B cell (primary cell): ENCODE results near the gene UBAC2. TPM values are rescaled to one million over a fixed set of nuclear protein-coding genes. Genes with fewer than 3 reads are reported as not detected.

Experiments
- ATAC-seq: fragments of 200-7000 bp; cut with Tn5 transposase; one replicate; pipeline ENCODE4 v1.10.0; 2021; ENCODE audit warnings: low read depth, mild to moderate bottlenecking, moderate number of reproducible peaks, moderate library complexity
- CTCF ChIA-PET: fragments of 350-600 bp; sonication (Branson Sonifier 250); formaldehyde crosslinking; loops from one replicate; lab custom pipeline; 2021; ENCODE audit warnings: antibody characterized with exemption, inconsistent platforms; lab: Charles Lee
- POLR2A ChIA-PET: fragments of 350-600 bp; sonication (Branson Sonifier 250); formaldehyde crosslinking; loops from one replicate; lab custom pipeline; 2021; ENCODE audit warnings: antibody characterized with exemption; lab: Charles Lee
- DNase-seq: peaks from one replicate; pipeline ENCODE4 v3.0.0; 2013
- H2AFZ ChIP-seq: 2 replicates; pipeline ENCODE4 v1.6.1; 2012; ENCODE audit warnings: mild to moderate bottlenecking, low read depth, low read length; ENCODE audit not compliant: insufficient read depth, poor library complexity, severe bottlenecking
- H3K27ac ChIP-seq, 2 donors: 1 replicate in 1 of 2; 2 replicates in 1 of 2; pipeline ENCODE4 v1.5.1; 2012 to 2013; ENCODE audit warnings: low read length in 2 of 2, mild to moderate bottlenecking in 2 of 2, moderate library complexity in 1 of 2
- H3K27me3 ChIP-seq, 4 experiments: fragments of 200-600 bp in 1 of 4; sonication (generic) in 1 of 4; replicated peaks in 1 of 4; 1 replicate in 2 of 4; 2 replicates in 2 of 4; pipeline versions ENCODE4 v1.6.1 to v1.7.0; 2013 to 2016; ENCODE audit warnings: low read length in 3 of 4, mild to moderate bottlenecking in 2 of 4, mixed read lengths in 1 of 4, moderate library complexity in 1 of 4; ENCODE audit not compliant: insufficient read depth in 4 of 4, control insufficient read depth in 3 of 4; ENCODE audit errors: control extremely low read depth in 1 of 4
- H3K36me3 ChIP-seq, 2 experiments: replicated peaks in 1 of 2; 1 replicate in 1 of 2; 2 replicates in 1 of 2; pipeline versions ENCODE4 v1.6.1 to v1.7.1; 2013; ENCODE audit warnings: low read length in 1 of 2; ENCODE audit not compliant: insufficient read depth in 2 of 2, control insufficient read depth in 1 of 2; ENCODE audit errors: control extremely low read depth in 1 of 2, extremely low read depth in 1 of 2
- H3K4me1 ChIP-seq, 2 donors: fragments of 200-600 bp in 1 of 2; sonication (generic) in 1 of 2; 1 replicate in 1 of 2; 2 replicates in 1 of 2; pipeline versions ENCODE4 v1.5.1 to v1.6.1; 2013 to 2017; ENCODE audit warnings: low read length in 2 of 2; ENCODE audit not compliant: control insufficient read depth in 2 of 2, insufficient read depth in 2 of 2
- H3K4me2 ChIP-seq: replicated peaks from 2 replicates; pipeline ENCODE3; 2012; ENCODE audit warnings: mild to moderate bottlenecking, low read depth, low read length; ENCODE audit not compliant: poor library complexity, severe bottlenecking
- H3K4me3 ChIP-seq, 5 experiments: fragments of 200-600 bp in 1 of 5; sonication (generic) in 1 of 5; 1 replicate in 3 of 5; 2 replicates in 2 of 5; pipeline versions ENCODE4 v1.5.1 to v1.7.0; 2011 to 2016; ENCODE audit warnings: low read length in 4 of 5, mild to moderate bottlenecking in 4 of 5, low read depth in 2 of 5, control low read depth in 1 of 5, moderate library complexity in 1 of 5; ENCODE audit not compliant: insufficient read depth in 1 of 5; ENCODE audit errors: control extremely low read depth in 1 of 5, extremely low read depth in 1 of 5
- H3K79me2 ChIP-seq: fragments of 200-600 bp; sonication (generic); one replicate; pipeline ENCODE4 v1.6.0; 2016; ENCODE audit warnings: low read length; ENCODE audit not compliant: control insufficient read depth, insufficient read depth
- H3K9ac ChIP-seq: fragments of 200-600 bp; sonication (generic); 2 replicates; pipeline ENCODE4 v1.6.1; 2017; ENCODE audit warnings: mild to moderate bottlenecking, low read length, moderate library complexity
- H3K9me3 ChIP-seq, 3 donors: one replicate each; pipeline versions ENCODE4 v1.6.1 to v1.7.1; 2013; ENCODE audit warnings: low read length in 2 of 3; ENCODE audit not compliant: control insufficient read depth in 2 of 3, insufficient read depth in 1 of 3; ENCODE audit errors: control extremely low read depth in 1 of 3
- H4K20me1 ChIP-seq: 2 replicates; pipeline ENCODE4 v1.6.0; 2012; ENCODE audit warnings: mild to moderate bottlenecking, low read length; ENCODE audit not compliant: insufficient read depth, control insufficient read depth, poor library complexity, severe bottlenecking
- H3K27ac Mint-ChIP-seq: one replicate; pipeline ENCODE4 v1.8.0; 2021; ENCODE audit warnings: mixed read lengths
- H3K27me3 Mint-ChIP-seq: one replicate; pipeline ENCODE4 v1.8.0; 2021; ENCODE audit warnings: mixed read lengths
- H3K4me1 Mint-ChIP-seq: one replicate; pipeline ENCODE4 v1.8.0; 2021; ENCODE audit warnings: mixed read lengths
- H3K4me3 Mint-ChIP-seq: one replicate; pipeline ENCODE4 v1.8.0; 2021; ENCODE audit warnings: mixed read lengths
- H3K9me3 Mint-ChIP-seq: one replicate; pipeline ENCODE4 v1.8.0; 2022; ENCODE audit warnings: mixed read lengths; ENCODE audit not compliant: insufficient read depth
- CTCF ChIP-seq: fragments of 200-600 bp; IDR thresholded peaks from one replicate; pipeline ENCODE4 v1.8.0; 2022; ENCODE audit warnings: antibody characterized with exemption, mild to moderate bottlenecking
- EZH2 ChIP-seq: IDR thresholded peaks from 2 replicates; pipeline ENCODE4 v1.6.1; 2012; ENCODE audit warnings: borderline replicate concordance, low read depth, mild to moderate bottlenecking, moderate library complexity, low read length; ENCODE audit not compliant: insufficient read depth, poor library complexity, severe bottlenecking
- WGBS: methylation state at CpG from one replicate; pipeline ENCODE4 v1.1.5; 2013; ENCODE audit warnings: missing lambda C conversion rate; ENCODE audit not compliant: insufficient coverage; 5-methylcytosine and 5-hydroxymethylcytosine counted together
- intact Hi-C: fragments of 100-400 bp; cut with micrococcal nuclease; formaldehyde crosslinking; loops from one replicate; pipeline ENCODE4 v1.10.0; 2022
- polyA plus RNA-seq: library from polyadenylated mRNA; depleted of rRNA; stranded (reverse); fragments of >200 nt; gene quantifications from 2 replicates; pipeline ENCODE4 v1.2.3, GENCODE V29; 2012
- total RNA-seq, 2 donors: library from RNA; stranded (reverse); fragments of 120-200 nt in 1 of 2; gene quantifications; 1 replicate in 1 of 2; 2 replicates in 1 of 2; pipeline versions ENCODE4 v1.2.3 to v1.2.4, GENCODE V29; 2013 to 2022

Gene UBAC2
- total and polyA plus RNA-seq, 2 donors (not counting 1 experiment from before 2014, with no cell fraction given) = 56.3 to 60.8 TPM

GRCh38 chr13:99218545-99218944, 17.9 kb downstream of the UBAC2 start:
- no peak for DNase-seq
- Mint-ChIP-seq H3K4me3 (peak overlapping the region; percentile 13), H3K27me3 (no peaks in the 10 kb centered on the region), H3K27ac (peak overlapping the region; percentile 41), H3K4me1 (peaks cover 79% of the 10 kb centered on the region), H3K9me3 (no peaks in the 10 kb centered on the region)
- ChIA-PET POLR2A (interaction anchor here (2.0 kb wide), 1 partner anchor 14 kb away, joined by 6 read pairs; no protein-coding TSS in a partner anchor), CTCF (interaction anchor here (0.8 to 1.2 kb wide), 5 partner anchors 14 to 218 kb away, joined by 3 to 7 read pairs (median 3); partner anchors contain the start of gene UBAC2)
- no peak overlapping the region for H3K9ac ChIP-seq
- no peaks in the 10 kb centered on the region for H3K27me3 ChIP-seq
- H3K36me3 ChIP-seq = peaks cover 1 to 8% of the 10 kb centered on the region in 2 experiments
- H3K27ac ChIP-seq = no peak overlapping the region
- peaks cover 86% of the 10 kb centered on the region for H4K20me1 ChIP-seq
- H3K4me3 ChIP-seq = no peak overlapping the region
- ATAC-seq = no peak
- intact Hi-C loops = no loop called here
- H3K79me2 ChIP-seq = peaks cover 99% of the 10 kb centered on the region
- WGBS = 100% methylated on average over 3 of the region's 6 CpGs
- no peaks in the 10 kb centered on the region for H3K9me3 ChIP-seq
- H3K4me1 ChIP-seq = peaks cover 70 to 81% of the 10 kb centered on the region in 2 donors
- no peak for TF ChIP-seq EZH2
- no peak for TF ChIP-seq CTCF
- H3K4me2 ChIP-seq = peak overlapping the region; percentile 35
- no peak overlapping the region for H2AFZ ChIP-seq

GRCh38 chr13:99218969-99219368, 18.3 kb downstream of the UBAC2 start:
- no peak overlapping the region for H3K4me3 ChIP-seq
- peaks cover 71 to 84% of the 10 kb centered on the region in 2 donors for H3K4me1 ChIP-seq
- H2AFZ ChIP-seq = no peak overlapping the region
- H4K20me1 ChIP-seq = peaks cover 86% of the 10 kb centered on the region
- no peaks in the 10 kb centered on the region for H3K27me3 ChIP-seq
- no peak overlapping the region for H3K27ac ChIP-seq
- 17% methylated on average over 1 of the region's 2 CpGs for WGBS
- ChIA-PET CTCF (interaction anchor here (0.8 to 1.2 kb wide), 5 partner anchors 15 to 218 kb away, joined by 3 to 7 read pairs (median 3); partner anchors contain the start of gene UBAC2), POLR2A (interaction anchor here (2.0 kb wide), 1 partner anchor 14 kb away, joined by 6 read pairs; no protein-coding TSS in a partner anchor)
- H3K36me3 ChIP-seq = peaks cover 1 to 8% of the 10 kb centered on the region in 2 experiments
- DNase-seq (no peak), ATAC-seq (no peak)
- H3K4me1 Mint-ChIP-seq = peaks cover 83% of the 10 kb centered on the region
- H3K9me3 Mint-ChIP-seq = no peaks in the 10 kb centered on the region
- peaks cover 99% of the 10 kb centered on the region for H3K79me2 ChIP-seq
- H3K9ac ChIP-seq = no peak overlapping the region
- H3K9me3 ChIP-seq = no peaks in the 10 kb centered on the region
- no peaks in the 10 kb centered on the region for H3K27me3 Mint-ChIP-seq
- intact Hi-C loops = no loop called here
- peak overlapping the region; percentile 35 for H3K4me2 ChIP-seq
- TF ChIP-seq EZH2 (no peak), CTCF (no peak)
- no peak overlapping the region for H3K27ac Mint-ChIP-seq
- H3K4me3 Mint-ChIP-seq = no peak overlapping the region
